Measurements from ENCODE around the gene STMN3.
"Not testable (repeated sequence)": the region's sequence is repeated elsewhere in the genome, so short reads cannot be mapped to it uniquely, and the experiment has no call there.

Gene STMN3

DNA sequence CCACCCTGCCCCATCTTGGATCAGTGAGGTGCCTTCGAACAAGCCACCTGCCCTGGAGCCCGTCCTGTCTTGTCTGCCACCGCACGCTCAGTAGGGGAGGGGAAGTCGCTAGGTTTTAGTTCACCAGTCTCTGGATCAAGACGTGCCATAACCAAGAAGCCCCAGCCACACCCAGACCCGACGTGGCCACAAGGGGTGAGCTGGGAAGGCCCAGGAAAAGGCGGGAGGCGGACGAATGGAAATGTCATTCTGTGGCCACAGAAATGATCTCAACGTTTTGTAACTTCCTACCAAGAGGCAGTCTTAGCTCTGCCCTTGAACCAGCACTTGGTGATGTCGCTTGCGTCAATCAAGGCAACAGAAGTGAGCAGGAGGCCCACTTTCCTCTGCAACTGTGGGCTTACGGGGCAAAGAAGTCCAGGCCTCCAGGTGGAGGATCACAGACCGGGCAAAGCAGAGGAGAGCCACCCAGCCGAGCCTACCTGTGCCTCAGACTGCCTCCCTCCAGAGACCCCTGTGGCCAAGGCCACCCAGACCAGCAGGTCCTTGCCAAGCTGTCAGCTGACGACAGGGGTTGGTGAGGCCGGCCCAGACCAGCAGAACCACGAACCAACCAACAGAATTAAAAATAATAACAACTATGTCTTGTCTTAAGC, 40.8 kb downstream of the STMN3 start:
- no peak for DNase-seq (ENCODE audit: low read depth)

DNA sequence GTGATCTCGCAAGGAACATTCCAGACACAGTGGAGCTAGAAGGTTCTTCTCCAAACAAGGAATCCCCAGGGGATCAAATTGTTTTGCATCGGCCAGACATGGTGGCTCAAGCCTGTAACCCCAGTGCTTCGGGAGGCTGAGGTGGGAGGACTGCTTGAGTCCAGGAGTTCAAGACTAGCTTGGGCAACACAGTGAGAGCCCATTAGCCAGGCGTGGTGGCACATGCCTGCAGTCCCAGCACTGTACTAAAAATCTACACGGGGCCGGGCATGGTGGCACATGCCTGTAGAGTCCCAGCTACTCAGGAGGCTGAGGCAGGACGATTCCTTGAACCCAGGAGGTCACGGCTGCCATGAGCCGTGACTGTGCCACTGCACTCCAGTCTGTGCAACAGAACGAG, 41.6 kb downstream of the STMN3 start:
- DNase-seq (ENCODE audit: low read depth), result no peak

DNA sequence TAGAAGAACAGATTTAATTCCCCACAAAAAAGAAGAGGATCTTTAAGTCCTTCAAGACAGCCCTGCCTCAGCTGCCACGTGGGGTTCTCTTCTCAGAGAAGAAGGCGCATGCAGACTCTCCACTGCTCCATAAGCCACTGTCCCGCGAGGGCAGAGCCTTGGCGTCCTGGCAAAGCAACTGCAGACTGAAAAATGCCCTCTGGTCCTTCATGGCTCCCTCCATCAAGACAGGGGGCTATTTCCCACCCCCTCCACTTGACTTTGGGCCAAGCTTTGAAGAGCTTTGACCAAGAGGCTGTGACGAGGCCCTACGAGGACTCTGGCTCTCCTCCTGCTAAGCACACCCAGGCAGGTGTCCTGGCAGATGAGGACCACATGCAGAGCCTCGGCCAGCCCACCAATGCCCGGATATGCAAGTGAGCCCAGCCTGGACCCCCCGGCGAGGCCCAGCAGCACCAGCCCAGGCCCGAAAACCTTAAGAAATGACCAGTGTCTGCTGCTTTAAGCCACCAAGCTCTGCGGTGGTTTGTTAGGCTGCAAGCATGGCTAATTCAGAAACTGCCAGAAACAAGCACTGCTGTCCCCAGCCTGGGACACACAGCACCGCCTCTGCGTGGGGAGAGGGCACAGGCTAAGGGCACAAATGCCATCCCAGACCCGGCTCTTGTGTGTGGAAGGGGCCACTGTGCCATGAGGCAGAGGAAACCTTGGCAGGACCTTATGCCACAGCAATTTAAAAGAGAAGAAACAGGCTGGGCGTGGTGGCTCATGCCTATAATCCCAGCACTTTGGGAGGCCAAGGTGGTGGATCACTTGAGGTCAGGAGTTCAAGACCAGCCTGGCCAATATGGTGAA, 42.4 kb downstream of the STMN3 start:
- DNase-seq (ENCODE audit: low read depth), result no peak

DNA sequence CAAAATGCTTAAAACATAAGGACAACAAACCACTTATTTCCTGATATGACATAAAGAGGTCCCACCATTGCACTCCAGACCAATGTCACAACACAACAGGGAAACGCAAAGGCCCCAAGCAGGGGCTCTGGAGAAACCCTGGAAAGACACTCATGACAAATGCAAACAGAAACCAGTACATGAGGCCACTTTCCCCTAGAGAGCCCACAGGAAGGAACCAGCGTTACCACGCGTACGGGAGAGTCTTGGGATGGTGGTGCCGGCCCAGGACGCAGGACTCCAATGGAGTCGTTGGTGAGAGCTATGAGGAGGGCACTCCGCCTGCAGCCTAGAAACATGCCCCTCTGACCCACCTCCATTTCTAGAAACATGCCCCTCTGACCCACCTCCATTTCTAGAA, 46.5 kb downstream of the STMN3 start:
- DNase-seq (ENCODE audit: low read depth), result no peak

DNA sequence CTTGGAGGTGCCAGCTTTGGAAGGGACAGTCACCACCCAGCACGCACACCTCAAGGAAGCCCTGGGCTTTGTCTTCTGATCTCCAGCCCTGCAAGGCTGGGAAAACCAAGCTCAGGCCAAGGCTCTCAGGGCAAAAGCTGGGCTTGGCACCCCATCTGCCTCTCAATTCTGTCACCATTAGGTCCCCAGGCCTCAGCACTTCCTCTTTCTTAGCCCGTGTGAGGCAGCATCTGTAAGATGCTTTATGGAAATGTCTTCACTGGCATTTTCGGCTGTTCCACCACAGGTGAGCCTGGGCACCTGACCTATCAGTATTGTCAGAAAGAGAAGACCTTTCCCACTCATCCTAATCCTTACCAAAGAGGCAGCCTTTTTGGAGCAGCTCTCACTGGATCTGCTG, 50.9 kb downstream of the STMN3 start:
- no peak for DNase-seq (ENCODE audit: low read depth)

DNA sequence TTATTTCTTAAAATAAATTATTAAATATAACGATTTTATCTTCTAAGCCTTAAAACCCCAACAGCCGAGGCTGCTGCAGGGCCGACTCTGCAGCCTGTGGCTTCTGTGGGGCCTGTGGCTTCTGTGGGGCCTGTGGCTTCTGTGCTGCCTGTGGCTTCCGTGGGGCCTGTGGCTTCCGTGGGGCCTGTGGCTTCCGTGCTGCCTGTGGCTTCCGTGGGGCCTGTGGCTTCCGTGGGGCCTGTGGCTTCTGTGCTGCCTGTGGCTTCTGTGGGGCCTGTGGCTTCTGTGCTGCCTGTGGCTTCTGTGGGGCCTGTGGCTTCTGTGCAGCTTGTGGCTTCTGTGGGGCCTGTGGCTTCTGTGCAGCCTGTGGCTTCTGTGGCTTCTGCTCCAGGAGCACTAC, 51.5 kb downstream of the STMN3 start:
- DNase-seq (ENCODE audit: low read depth), result not testable (repeated sequence)

DNA sequence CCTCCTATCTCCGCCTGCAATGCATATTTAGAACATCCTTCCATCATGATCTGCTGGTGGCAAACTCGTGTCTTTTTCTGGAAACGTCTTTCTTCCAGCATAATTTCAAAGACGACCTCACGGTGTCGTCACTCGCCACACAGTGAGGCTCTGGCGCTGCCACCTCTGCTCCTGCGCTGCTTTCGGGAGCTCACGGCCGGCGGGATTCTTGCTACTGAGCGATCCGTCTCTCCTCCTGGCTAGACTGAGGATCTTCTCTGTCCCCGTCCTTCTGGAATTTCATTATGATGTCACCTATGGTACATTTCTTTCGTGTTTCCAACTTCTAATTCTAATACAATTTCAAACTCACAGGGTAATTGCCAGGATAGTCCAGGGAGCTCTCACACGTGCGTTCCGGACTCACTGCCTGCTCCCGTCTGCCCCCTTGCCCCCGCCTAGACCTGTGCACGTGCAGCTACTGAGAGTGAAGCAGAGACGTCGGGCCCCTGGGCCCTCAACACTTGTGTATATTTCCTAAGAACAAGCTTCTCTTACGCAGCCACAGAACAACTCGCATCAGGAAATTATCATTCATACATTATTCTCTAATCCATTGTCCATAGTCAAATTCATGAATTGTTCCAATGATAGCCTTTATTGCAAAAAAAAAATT, 53.7 kb downstream of the STMN3 start:
- DNase-seq (ENCODE audit: low read depth), result no peak

DNA sequence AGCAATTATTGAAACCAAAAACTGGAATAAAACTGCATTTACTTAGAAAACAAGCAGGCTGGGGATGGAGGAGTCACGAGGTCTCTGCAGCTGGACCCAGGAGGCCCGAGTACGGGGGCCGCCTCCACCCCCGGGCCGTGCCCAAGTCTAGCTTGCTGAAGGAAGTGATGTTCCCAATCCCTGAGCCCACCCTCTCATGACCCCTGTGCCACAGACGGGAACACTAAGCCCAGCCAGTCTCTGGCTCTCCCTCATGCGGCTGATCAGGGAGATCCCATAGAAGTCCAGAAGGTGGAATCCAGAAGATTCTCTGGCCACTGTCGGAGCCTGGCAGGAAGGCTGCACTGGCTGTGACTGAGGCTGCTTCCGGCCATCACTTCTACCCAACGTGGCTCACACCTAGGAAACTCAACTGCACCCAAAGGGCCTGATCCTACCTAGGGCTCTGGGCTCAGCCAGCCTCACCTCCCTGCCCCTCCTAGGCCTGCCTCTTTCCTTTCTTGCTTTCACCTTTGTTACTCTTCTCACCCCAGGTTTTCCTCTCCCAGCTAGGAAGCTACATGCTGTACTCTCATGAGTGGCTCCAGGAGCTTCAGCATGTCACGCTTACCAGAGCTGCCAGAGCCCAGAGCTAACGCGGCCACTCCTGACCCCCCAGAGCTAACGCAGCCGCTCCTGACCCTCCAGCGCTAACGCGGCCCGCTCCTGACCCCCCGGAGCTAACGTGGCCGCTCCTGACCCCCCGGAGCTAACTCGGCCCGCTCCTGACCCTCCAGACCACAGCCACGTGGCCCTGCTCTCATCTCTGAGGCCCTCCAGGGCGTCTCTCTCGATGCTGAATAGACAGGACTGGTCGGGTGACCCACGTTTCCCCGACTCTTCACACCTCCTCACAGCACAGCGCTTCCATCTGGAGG, 54.5 kb downstream of the STMN3 start:
- DNase-seq (ENCODE audit: low read depth), result no peak

DNA sequence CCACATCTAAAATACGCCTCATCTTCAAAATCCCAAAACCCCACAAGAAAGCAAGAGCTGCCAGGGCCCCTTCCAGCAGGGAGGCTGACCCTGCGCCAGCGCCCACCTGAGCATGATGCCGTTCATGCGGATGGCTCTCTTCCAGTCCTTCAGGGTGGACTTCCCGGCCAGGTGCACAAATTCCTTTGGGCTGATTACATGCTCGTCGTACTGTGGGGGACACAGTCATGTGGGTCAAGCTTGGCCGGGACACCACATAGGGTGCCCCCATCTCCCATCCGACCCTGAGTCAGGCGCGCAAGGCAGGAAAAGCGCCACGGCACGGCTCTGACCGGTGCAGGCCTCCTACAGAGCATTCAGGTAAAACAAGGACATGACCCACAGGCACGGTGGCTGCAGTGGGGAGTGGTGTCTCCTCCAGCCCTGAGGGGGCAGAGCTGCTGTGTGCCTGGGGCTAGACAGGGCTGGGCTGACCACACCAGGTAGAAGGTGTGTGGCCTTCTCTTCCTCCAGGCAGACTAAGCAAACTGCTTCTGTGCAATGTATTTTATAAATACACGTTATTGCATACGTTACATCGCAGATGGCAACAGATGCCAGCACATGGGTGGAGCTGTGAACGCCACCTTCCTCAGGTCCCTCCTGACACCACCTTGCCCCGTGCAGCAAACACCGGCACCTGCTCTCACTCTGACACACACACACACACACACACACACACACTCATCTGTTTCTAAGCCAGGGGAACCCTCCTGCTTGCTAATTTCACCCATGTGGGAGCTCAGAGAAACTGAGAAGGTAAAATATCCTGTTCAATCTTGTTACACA, 55.4 kb downstream of the STMN3 start:
- no peak for DNase-seq (ENCODE audit: low read depth)

DNA sequence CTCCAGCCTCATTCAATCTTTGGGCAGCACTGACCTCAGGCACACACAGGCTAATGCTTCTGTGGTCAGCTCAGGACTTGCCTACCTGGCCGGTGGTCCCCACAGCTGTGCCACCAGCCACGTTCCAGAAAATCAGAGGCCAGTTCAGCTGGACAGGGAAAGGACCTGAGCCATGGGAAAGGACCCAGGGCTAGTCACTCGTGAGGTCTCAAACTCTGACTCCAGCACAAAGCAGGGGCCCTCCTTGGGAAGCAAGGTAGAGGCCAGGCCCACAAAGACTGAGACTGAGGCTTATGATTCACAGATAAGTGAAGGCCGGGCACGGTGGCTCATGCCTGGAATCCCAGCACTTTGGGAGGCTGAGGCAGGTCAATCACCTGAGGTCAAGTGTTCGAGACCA, 56.8 kb downstream of the STMN3 start:
- no peak for DNase-seq (ENCODE audit: low read depth)

DNA sequence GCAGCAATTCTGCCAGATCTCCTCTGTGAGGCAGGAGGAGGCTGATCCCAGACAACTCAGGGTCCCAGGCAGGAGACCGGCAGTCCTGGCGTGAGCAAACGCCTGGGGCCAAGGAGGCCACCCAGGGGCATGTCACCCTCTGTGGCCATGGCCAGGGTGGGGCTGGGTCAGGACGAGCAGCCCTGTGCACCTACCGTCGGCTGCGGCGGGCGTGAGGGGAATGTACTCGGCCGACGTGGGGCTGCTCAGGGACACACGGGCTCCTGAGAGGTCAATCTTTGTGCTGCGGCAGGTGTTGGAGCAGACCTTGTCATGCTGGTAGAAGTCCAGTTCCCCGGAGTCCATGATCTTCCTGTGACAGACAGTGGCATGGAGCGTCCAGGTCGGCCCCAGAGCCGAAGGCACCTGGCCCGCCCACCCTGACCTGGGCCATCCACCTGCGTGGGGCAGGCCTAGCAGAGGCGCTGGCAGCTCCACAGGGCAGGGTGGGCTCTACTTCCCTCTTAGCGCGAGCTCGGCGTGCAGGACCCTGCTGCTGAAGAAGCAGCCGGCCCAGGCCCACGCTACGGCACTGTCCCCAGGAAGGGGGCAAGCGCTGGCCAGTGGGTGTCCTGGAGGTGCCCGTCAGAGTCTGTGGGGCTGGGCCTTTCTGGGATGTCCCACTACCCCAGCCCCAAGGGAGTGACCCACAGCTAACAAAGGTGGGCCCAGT, 57.7 kb downstream of the STMN3 start:
- DNase-seq (ENCODE audit: low read depth), result no peak

DNA sequence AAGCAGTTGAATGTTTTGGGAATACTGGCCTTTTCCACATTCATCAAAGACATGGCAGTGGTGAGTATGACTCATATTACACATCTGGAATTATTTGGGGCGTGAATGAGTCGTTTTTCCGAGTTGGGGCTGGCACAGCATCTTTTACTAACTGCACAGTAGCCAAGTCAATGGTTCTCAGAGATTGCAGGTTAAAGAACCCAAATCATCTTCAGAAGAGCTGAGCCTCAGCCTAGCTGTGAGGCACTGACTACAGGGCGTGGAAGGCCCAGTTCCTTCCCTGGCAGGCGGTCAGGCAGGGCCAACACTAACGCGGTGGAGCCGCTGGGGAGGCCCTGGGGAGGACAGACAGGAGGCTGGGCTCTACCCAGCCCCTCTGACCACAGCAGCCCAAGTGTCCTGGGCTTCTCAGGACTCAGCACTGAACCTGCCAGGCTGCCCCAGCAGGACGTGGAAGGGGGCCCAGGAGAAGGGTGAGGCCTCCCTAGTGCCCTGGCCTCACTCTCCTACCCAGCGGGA, 59.1 kb downstream of the STMN3 start:
- no peak for DNase-seq (ENCODE audit: low read depth)

DNA sequence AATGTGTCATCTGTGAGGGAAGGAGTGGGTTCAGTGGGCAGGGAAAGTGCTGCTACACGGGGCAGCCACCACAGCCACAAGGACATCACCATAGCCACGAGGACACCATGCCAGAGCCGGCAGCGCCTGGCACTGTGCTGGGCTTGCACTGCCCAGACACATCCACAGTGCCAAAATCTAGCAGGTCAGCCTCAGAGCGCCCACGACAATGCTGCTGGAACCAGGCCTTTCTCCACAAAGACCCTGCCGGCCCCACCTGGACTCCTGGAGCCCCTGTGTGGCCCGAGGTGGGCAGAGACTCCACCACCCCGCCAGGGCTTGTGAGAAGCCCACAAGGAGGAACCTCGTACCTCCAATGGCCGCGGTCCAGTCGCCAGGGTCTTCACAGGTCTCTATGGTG, 60.6 kb downstream of the STMN3 start:
- no peak for DNase-seq (ENCODE audit: low read depth)

DNA sequence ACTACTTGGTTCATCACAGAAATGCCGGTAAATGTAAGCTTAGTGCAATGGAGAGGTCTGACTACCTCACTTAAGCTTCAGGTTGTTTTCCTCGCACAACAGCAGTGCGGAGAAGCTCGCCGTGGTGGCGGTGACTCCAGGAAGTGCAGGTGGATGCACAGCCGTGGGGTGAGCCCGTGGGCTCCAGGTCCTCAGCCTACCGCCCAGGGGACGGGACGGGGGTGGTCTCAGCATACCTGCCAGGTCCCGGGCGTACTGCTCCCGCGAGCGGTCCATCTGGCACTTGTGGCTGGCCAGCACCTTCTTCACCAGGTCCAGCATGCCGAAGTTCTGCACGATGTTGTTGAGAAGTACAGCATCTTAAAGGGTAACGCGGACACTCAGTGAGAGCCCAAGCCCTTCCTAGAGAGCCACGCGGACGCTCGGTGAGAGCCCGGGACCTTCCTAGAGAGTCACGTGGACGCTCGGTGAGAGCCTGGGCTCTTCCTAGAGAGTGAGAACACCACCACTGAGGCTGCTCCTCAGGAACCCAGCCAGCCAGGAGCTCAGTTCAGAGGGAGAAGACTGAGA, 61.4 kb downstream of the STMN3 start:
- no peak for DNase-seq (ENCODE audit: low read depth)

DNA sequence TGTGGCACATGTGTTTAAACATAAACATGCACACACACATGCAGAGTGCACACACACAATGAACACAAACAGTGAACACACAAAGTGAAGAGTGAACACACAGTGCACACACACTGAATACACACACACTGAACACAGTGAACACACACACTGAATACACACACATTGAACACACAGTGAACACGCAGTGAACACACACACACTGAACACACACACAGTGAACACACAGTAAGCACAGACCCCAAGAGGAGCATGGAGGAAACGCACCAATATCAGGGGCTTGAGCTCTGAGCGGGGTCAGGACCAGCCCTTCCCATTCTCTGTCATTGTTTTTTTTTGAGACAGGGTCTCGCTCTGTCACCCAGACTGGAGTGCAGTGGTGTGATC, 62.1 kb downstream of the STMN3 start:
- no peak for DNase-seq (ENCODE audit: low read depth)

DNA sequence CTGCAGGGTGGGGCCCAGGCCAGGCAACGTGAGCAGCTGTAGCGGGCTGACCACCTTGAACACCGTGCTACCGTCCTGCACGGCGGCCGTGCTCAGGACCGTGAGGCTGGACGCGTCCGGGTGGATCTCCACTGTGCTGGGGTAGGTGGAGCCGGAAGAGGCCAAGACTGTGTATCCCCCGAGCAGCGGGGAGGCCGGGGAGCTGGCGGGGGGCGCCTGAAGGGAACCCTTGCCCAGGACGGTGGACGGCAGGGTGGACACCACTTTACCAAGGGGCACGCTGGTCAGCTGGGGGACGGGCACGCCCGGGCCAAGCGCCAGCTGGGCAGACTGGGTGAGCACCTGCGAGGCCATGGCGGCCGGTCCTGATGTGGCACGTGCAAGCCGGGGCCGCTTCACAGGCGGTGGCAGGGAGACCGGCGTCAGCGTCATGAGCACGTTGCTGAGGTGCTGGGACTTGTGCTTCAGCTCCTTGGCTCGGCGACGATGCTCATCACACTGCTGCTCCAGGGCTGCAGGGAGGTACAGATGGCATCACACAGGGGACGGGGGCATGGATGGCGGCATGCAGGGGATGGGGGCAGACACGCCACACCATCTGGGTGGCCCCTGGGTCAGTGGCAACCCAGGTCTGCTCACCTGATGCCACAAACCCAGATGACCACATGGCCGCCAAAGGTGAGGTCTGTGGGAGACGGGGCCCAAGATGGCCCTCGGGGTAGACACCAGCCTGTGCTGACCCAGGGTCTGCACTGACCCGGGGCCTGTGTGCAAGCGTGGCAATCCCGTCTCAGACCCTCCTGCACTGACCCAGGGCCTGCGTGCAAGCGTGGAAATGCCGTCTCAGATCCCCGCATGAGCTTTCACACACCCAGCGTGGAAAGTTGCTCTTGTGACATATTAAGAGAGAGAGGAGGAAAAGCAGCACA, 62.7 kb downstream of the STMN3 start:
- no peak for DNase-seq (ENCODE audit: low read depth)
